Astrocyte (in vitro differentiated cells and primary cell): Measurements from ENCODE around the gene INAFM2.

ENCODE experiments used
- EZH2 ChIP-seq: IDR thresholded peaks from 2 replicates; pipeline ENCODE4 v1.6.1; 2012; ENCODE audit warnings: mild to moderate bottlenecking, low read length, inconsistent platforms; ENCODE audit not compliant: insufficient read depth
- TF ChIP-seq, protein P1 (sequence below): IDR thresholded peaks from 2 replicates; pipeline ENCODE4 v1.5.1; 2011; ENCODE audit warnings: low read depth, mild to moderate bottlenecking, inconsistent platforms, low read length, moderate library complexity; ENCODE audit not compliant: insufficient read depth

DNA sequence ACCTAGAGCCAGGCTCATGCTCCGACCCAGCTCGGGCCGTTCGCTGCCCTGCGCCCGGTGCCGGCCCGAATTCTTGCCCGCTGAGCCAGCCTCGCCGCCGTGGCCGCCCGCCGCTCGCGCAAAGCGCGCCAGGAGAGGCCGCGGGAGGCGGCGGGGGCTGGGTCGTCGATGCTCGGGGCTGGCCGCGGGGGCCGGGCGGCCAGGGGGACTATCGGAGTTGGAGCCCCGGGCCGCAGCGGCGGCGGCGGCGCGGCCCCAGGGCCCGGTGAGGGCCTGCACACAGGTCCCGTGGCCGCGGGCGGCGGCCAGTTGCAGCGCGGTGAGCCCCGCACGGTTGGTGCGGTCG is 41.7 kb upstream of the INAFM2 start:
- TF ChIP-seq, protein P1, sequence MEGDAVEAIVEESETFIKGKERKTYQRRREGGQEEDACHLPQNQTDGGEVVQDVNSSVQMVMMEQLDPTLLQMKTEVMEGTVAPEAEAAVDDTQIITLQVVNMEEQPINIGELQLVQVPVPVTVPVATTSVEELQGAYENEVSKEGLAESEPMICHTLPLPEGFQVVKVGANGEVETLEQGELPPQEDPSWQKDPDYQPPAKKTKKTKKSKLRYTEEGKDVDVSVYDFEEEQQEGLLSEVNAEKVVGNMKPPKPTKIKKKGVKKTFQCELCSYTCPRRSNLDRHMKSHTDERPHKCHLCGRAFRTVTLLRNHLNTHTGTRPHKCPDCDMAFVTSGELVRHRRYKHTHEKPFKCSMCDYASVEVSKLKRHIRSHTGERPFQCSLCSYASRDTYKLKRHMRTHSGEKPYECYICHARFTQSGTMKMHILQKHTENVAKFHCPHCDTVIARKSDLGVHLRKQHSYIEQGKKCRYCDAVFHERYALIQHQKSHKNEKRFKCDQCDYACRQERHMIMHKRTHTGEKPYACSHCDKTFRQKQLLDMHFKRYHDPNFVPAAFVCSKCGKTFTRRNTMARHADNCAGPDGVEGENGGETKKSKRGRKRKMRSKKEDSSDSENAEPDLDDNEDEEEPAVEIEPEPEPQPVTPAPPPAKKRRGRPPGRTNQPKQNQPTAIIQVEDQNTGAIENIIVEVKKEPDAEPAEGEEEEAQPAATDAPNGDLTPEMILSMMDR, result no peak
- TF ChIP-seq EZH2, result no peak
